ENCODE results near the gene SFXN5. TPM values are rescaled to one million over a fixed set of nuclear protein-coding genes. Genes with fewer than 3 reads are reported as not detected.

The SFXN5 gene
- total and polyA plus RNA-seq, 4 donors = 6.3 to 20.7 (median 14.8) TPM

DNA sequence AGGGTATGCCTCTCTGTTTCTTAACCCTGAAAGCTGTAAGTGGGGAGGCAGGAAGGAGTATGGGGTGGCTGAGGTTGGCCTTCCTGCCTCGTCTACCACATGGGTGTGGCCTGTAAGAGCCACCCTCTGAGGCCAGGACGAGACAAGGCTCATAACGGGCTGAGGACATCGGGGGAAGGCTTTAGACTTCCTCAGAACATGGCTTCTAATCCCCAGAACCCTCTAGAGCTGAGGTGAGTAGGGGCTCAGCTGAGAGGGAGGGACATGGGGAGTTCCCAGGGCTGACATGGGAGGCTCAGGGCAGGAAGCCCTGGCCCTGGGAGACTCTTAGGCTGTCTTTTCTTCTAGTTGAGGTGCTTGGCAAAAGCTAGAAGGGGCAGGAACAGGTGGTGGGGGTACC is 117.5 kb downstream of the SFXN5 start:
- no peak for DNase-seq
- H3K27me3 ChIP-seq (ENCODE audit: control insufficient read depth in 1 of 2, insufficient read depth in 2 of 2, low read length in 1 of 2) = no peaks in the 10 kb centered on the region
- H3K4me1 ChIP-seq (ENCODE audit: control insufficient read depth in 1 of 2, insufficient read depth in 2 of 2, low read length in 2 of 2) = no peaks in the 10 kb centered on the region
- no peaks in the 10 kb centered on the region for H3K9me3 ChIP-seq (ENCODE audit: control insufficient read depth, low read length)
- ATAC-seq (ENCODE audit: low FRiP score) = no peak
- H3K36me3 ChIP-seq (ENCODE audit: control insufficient read depth in 1 of 2, insufficient read depth in 2 of 2, low read length in 1 of 2) = no peaks in the 10 kb centered on the region
- WGBS, 2 donors = 89 to 91% methylated on average over 4 of the region's 4 CpGs
- no peak overlapping the region for H3K27ac ChIP-seq (ENCODE audit: low read depth in 1 of 2, low read length in 2 of 2)
- intact Hi-C loops (cut with DNase I) = no loop called here
- no peak overlapping the region for H3K4me3 ChIP-seq (ENCODE audit: low read length in 2 of 2)

DNA sequence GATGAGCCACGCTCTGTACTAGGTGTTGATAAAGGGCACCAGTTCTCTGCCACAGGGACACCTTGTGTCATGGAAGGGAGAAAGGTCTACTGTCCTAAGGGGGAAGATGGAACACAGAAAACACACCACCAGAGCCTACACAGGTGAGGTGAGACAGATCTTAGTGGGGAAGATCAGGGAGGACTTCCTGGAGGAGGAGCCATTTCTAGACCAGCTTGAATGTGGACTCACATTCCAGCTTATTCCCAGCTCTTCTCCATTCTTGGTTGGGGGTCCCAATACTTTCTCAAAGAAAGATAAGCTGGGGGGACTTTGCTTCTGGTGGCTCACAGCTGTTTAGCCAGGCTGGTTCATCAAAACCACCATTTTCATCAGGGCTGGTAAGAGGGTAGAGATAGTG is 118.0 kb downstream of the SFXN5 start:
- 99 to 100% methylated on average over 1 of the region's 1 CpG for WGBS, 2 donors

DNA sequence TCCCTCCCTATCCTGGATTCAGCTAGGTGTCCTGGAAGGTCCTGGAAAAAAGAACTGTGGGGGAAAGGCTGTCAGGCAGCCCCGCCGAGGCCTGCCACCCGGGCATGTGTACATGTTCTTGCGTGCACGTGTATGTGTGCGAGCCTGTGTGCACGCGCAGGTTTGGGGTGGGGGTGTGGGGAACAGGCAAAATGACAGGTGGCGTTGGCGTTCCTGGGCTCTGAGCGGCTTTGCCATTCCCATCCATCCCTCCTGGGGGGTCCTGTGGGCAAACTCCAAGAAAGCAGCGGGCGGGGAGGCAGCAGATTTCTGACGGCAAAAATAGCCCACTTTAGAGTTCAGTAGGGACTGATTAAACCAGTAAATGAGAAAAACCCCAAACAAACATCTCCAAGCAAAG is 118.6 kb downstream of the SFXN5 start:
- Histone ChIP-seq H3K9me3 (ENCODE audit: control insufficient read depth, low read length) (no peaks in the 10 kb centered on the region), H3K27me3 (ENCODE audit: control insufficient read depth in 1 of 2, insufficient read depth in 2 of 2, low read length in 1 of 2) (no peaks in the 10 kb centered on the region), H3K36me3 (ENCODE audit: control insufficient read depth in 1 of 2, insufficient read depth in 2 of 2, low read length in 1 of 2) (no peaks in the 10 kb centered on the region), H3K4me1 (ENCODE audit: control insufficient read depth in 1 of 2, insufficient read depth in 2 of 2, low read length in 2 of 2) (no peaks in the 10 kb centered on the region), H3K4me3 (ENCODE audit: low read length in 2 of 2) (no peak overlapping the region), H3K27ac (ENCODE audit: low read depth in 1 of 2, low read length in 2 of 2) (no peak overlapping the region)
- DNase-seq (no peak), ATAC-seq (ENCODE audit: low FRiP score) (no peak)
- intact Hi-C loops (cut with DNase I) = no loop called here
- 91 to 93% methylated on average over 14 of the region's 14 CpGs for WGBS, 2 donors

More for the DNA sequence above, 118.0 kb downstream of the SFXN5 start:
- DNase-seq (no peak), ATAC-seq (ENCODE audit: low FRiP score) (no peak)
- intact Hi-C loops (cut with DNase I) = no loop called here
- no peaks in the 10 kb centered on the region for H3K36me3 ChIP-seq (ENCODE audit: control insufficient read depth in 1 of 2, insufficient read depth in 2 of 2, low read length in 1 of 2)
- no peak overlapping the region for H3K4me3 ChIP-seq (ENCODE audit: low read length in 2 of 2)
- no peak overlapping the region for H3K27ac ChIP-seq (ENCODE audit: low read depth in 1 of 2, low read length in 2 of 2)
- H3K9me3 ChIP-seq (ENCODE audit: control insufficient read depth, low read length) = no peaks in the 10 kb centered on the region
- no peaks in the 10 kb centered on the region for H3K4me1 ChIP-seq (ENCODE audit: control insufficient read depth in 1 of 2, insufficient read depth in 2 of 2, low read length in 2 of 2)
- no peaks in the 10 kb centered on the region for H3K27me3 ChIP-seq (ENCODE audit: control insufficient read depth in 1 of 2, insufficient read depth in 2 of 2, low read length in 1 of 2)

DNA sequence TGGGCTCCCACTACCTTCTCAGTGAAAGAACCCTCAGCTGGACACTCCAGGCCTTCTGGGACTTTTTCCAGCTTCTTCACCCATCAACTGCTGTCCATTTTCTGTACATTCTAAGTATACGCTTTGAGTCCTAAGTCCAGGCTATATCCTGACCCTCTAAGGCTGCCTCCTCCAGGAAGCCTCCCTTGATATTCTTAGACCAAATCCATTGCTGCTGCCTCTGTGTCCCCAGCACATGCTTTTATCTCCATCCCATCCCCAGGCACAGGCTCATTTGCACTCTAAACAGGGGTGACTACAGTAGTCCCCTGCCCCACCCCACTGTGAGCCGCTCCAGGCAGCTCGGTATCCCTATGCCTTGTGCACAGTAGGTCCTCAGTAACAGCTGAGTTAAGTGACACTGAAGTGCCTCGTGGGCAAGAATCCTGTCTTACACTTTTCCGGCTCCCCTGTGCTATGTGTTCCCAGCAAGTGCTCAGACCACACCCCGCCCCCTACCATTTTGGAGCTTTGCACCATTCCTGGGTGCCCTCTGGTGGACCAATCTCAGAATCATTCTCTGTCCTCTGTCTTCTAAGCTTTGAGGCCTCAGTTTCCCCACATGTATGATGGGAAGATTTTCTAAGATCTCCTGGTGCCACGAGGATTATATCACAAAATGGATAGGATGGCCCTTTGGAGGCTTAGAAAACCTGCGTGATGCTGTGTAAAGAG is 119.2 kb downstream of the SFXN5 start:
- ATAC-seq (ENCODE audit: low FRiP score) = no peak
- 81 to 86% methylated on average over 8 of the region's 8 CpGs for WGBS, 2 donors

DNA sequence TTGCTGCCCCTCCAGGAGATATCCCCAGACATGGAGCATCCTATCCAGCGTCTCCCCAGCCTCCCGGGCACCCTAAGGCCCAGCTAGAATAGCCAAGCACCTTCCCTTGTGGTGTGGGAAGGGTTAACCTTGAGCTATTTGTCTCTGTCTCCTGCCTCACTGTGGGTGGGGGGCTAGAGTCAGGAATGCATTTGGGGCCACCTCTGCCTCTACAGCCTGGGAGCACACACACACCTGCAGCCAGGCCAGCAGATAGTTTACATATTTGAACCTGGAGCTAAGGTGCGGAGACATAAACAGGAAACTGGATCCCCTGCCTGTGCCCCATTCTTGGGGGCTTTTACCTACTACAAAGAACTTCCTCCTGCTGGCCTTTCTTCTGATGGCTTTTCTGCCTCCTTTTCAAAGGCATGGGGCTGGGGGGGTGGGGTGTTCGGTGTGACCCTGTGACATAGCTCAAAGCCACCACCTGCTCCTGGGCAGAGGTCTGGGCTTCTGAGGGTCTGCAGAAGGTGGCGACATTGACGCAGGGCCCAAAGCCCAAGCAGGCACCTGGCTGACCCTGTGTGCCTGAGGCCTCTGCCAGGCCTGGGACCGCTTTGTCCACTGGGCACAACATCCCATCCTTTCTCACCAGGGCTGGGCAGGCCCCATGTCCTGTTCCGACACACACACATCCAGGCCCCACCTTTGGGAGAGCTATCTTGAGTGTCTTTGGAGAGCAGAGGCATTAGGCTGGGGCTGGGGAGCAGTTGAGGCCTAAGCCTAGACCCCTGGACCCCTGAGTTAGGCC is 120.0 kb downstream of the SFXN5 start:
- Histone ChIP-seq H3K27me3 (ENCODE audit: control insufficient read depth in 1 of 2, insufficient read depth in 2 of 2, low read length in 1 of 2) (no peaks in the 10 kb centered on the region), H3K9me3 (ENCODE audit: control insufficient read depth, low read length) (no peaks in the 10 kb centered on the region), H3K4me1 (ENCODE audit: control insufficient read depth in 1 of 2, insufficient read depth in 2 of 2, low read length in 2 of 2) (no peaks in the 10 kb centered on the region), H3K36me3 (ENCODE audit: control insufficient read depth in 1 of 2, insufficient read depth in 2 of 2, low read length in 1 of 2) (no peaks in the 10 kb centered on the region), H3K27ac (ENCODE audit: low read depth in 1 of 2, low read length in 2 of 2) (no peak overlapping the region), H3K4me3 (ENCODE audit: low read length in 2 of 2) (no peak overlapping the region)
- WGBS, 2 donors = 88 to 90% methylated on average over 8 of the region's 8 CpGs
- ATAC-seq (ENCODE audit: low FRiP score) (no peak), DNase-seq (no peak)
- intact Hi-C loops (cut with DNase I) = no loop called here

More for the DNA sequence above, 119.2 kb downstream of the SFXN5 start:
- H3K4me3 ChIP-seq (ENCODE audit: low read length in 2 of 2) = no peak overlapping the region
- intact Hi-C loops (cut with DNase I) = no loop called here
- no peaks in the 10 kb centered on the region for H3K27me3 ChIP-seq (ENCODE audit: control insufficient read depth in 1 of 2, insufficient read depth in 2 of 2, low read length in 1 of 2)
- no peaks in the 10 kb centered on the region for H3K9me3 ChIP-seq (ENCODE audit: control insufficient read depth, low read length)
- no peaks in the 10 kb centered on the region for H3K4me1 ChIP-seq (ENCODE audit: control insufficient read depth in 1 of 2, insufficient read depth in 2 of 2, low read length in 2 of 2)
- DNase-seq = no peak
- no peak overlapping the region for H3K27ac ChIP-seq (ENCODE audit: low read depth in 1 of 2, low read length in 2 of 2)
- H3K36me3 ChIP-seq (ENCODE audit: control insufficient read depth in 1 of 2, insufficient read depth in 2 of 2, low read length in 1 of 2) = no peaks in the 10 kb centered on the region

DNA sequence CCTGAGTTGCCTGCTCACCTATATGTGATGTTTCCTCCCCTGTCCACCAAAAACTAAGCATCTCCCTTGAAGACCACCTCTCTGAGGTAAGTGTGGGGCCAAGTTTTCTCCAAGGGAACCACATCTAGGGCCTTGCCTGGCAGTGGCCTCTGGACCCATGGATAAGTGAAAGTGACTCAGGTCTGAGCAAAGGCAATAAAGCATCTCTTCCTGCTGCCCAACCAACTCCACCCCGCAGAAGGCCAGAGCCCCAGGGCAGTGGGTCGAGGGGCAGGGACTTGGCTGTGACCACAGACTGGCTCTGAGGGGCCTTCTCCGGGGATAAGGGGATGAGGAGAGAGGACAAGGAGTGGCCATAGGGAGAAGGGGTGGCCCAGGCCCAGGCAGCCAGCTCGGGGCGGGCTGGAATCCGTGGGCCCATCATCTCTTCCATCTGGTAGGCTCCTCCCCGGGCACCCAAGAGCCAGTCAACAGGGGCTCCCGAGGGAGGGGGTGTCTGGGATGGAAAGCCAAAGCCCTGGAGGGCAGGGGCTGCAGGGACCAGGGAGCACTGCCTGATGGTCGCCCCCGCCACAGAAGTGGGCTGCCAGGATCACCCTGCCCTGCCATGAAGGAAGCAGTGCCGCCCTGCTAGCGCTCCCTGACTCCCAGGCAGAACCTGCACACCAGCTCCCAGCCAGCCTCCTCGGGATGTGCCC is 120.8 kb downstream of the SFXN5 start:
- Histone ChIP-seq H3K9me3 (ENCODE audit: control insufficient read depth, low read length) (no peaks in the 10 kb centered on the region), H3K4me1 (ENCODE audit: control insufficient read depth in 1 of 2, insufficient read depth in 2 of 2, low read length in 2 of 2) (no peaks in the 10 kb centered on the region), H3K27ac (ENCODE audit: low read depth in 1 of 2, low read length in 2 of 2) (no peak overlapping the region), H3K36me3 (ENCODE audit: control insufficient read depth in 1 of 2, insufficient read depth in 2 of 2, low read length in 1 of 2) (no peaks in the 10 kb centered on the region), H3K27me3 (ENCODE audit: control insufficient read depth in 1 of 2, insufficient read depth in 2 of 2, low read length in 1 of 2) (no peaks in the 10 kb centered on the region), H3K4me3 (ENCODE audit: low read length in 2 of 2) (no peak overlapping the region)
- no peak for DNase-seq
- intact Hi-C loops (cut with DNase I) = no loop called here
- 83 to 86% methylated on average over 11 to 13 of the region's 13 CpGs for whole genome bisulfite sequencing, 2 donors
- no peak for ATAC-seq (ENCODE audit: low FRiP score)

DNA sequence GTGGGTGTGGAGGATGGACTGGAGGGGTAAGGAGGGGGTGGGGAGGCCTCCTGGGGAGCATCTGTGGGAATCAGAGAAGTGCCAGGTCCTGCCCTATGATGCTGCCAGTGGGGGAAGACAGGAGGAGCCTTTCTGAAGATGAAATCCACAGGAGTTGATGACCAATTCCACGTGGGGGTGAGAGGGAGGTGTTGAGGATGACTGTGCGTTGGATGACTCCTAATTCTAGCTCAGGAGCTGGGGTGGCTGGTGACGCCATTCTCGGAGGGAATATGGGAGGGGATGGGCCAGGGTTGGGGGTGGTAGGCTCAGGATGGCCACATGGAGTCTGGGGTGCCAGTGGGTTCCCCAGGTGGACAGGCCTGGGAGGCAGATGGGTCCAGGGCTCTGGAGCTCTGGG is 121.9 kb downstream of the SFXN5 start:
- H3K4me1 ChIP-seq (ENCODE audit: control insufficient read depth in 1 of 2, insufficient read depth in 2 of 2, low read length in 2 of 2) = no peaks in the 10 kb centered on the region
- H3K4me3 ChIP-seq (ENCODE audit: low read length in 2 of 2) = no peak overlapping the region
- H3K27me3 ChIP-seq (ENCODE audit: control insufficient read depth in 1 of 2, insufficient read depth in 2 of 2, low read length in 1 of 2) = no peaks in the 10 kb centered on the region
- H3K27ac ChIP-seq (ENCODE audit: low read depth in 1 of 2, low read length in 2 of 2) = no peak overlapping the region
- intact Hi-C loops (cut with DNase I) = no loop called here
- no peaks in the 10 kb centered on the region for H3K9me3 ChIP-seq (ENCODE audit: control insufficient read depth, low read length)
- no peaks in the 10 kb centered on the region for H3K36me3 ChIP-seq (ENCODE audit: control insufficient read depth in 1 of 2, insufficient read depth in 2 of 2, low read length in 1 of 2)
- WGBS, 2 donors = 88 to 91% methylated on average over 4 of the region's 4 CpGs
- no peak for DNase-seq
- no peak for ATAC-seq (ENCODE audit: low FRiP score)

DNA sequence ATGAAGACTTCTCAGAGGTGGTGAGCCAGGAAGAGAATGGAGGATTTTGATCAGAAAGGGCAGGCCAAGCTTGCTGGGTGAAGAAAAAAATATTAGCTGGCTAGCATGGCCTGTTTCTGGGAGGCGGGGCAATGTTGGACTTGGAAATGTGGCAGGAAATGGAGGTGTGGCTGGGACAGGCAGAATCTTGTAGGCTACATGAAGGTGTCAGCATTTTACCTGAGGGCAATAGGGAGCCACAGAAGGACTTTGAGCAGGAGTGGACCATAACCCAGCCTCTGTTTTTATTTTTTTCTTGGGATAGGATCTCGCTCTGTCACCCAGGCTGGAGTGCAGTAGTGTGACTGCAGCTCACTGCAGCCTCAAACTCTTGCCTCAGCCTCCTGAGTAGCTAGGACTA is 122.5 kb downstream of the SFXN5 start:
- Histone ChIP-seq H3K27ac (ENCODE audit: low read depth in 1 of 2, low read length in 2 of 2) (no peak overlapping the region), H3K4me3 (ENCODE audit: low read length in 2 of 2) (no peak overlapping the region), H3K4me1 (ENCODE audit: control insufficient read depth in 1 of 2, insufficient read depth in 2 of 2, low read length in 2 of 2) (no peaks in the 10 kb centered on the region), H3K9me3 (ENCODE audit: control insufficient read depth, low read length) (no peaks in the 10 kb centered on the region), H3K27me3 (ENCODE audit: control insufficient read depth in 1 of 2, insufficient read depth in 2 of 2, low read length in 1 of 2) (no peaks in the 10 kb centered on the region), H3K36me3 (ENCODE audit: control insufficient read depth in 1 of 2, insufficient read depth in 2 of 2, low read length in 1 of 2) (no peaks in the 10 kb centered on the region)
- intact Hi-C loops (cut with DNase I) = no loop called here
- no peak for ATAC-seq (ENCODE audit: low FRiP score)
- no peak for DNase-seq
- 94 to 97% methylated on average over 2 of the region's 2 CpGs for WGBS, 2 donors
